OCI-LY3 (cell line): ENCODE data around the gene MTX3.

ENCODE experiments used
- EZH2phosphoT487 ChIP-seq: fragments of 200-600 bp; shearing (Covaris generic); IDR thresholded peaks from 2 replicates; pipeline ENCODE4 v1.6.1; 2018; ENCODE audit warnings: antibody characterized with exemption, mixed run types, low read depth
- TF ChIP-seq, protein P1 (sequence below): fragments of 200-600, 300-600 bp; sonication (generic); IDR thresholded peaks from 2 replicates; pipeline ENCODE4 v1.5.1; 2014; ENCODE audit warnings: antibody characterized with exemption, low read length, low read depth

DNA sequence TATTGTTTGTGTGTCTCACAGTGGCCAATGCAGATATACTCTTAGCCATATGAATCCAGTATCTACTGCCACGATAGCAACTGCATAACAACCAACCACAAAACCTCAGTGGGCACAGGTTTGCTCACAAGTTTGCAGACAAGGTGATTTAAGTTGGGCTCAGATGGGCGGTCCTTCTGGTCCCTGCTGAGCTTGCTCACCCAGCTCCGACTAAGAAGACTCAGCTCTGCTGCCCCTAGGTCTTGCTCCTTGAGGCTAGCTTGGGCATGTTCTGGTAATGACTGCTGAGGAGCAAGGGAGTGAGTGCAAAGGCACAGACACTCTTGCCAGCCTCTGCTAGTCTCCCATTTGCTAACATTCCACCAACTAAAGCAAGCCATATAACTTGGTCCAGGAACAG is 52.6 kb downstream of the MTX3 start:
- TF ChIP-seq, protein P1, sequence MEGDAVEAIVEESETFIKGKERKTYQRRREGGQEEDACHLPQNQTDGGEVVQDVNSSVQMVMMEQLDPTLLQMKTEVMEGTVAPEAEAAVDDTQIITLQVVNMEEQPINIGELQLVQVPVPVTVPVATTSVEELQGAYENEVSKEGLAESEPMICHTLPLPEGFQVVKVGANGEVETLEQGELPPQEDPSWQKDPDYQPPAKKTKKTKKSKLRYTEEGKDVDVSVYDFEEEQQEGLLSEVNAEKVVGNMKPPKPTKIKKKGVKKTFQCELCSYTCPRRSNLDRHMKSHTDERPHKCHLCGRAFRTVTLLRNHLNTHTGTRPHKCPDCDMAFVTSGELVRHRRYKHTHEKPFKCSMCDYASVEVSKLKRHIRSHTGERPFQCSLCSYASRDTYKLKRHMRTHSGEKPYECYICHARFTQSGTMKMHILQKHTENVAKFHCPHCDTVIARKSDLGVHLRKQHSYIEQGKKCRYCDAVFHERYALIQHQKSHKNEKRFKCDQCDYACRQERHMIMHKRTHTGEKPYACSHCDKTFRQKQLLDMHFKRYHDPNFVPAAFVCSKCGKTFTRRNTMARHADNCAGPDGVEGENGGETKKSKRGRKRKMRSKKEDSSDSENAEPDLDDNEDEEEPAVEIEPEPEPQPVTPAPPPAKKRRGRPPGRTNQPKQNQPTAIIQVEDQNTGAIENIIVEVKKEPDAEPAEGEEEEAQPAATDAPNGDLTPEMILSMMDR = no peak
- TF ChIP-seq EZH2phosphoT487 = no peak
